Measurements from ENCODE around the gene PRICKLE1.
A peak's percentile ranks its signal among the peaks of the same experiment; 100 is the strongest.

PRICKLE1 gene

GRCh38 chr12:42587601-42588523, 1.7 kb downstream of the PRICKLE1 start:
- no peak for DNase-seq

- DNase-seq = no peak
Observed at GRCh38 chr12:42586268-42586667, 3.3 kb downstream of the PRICKLE1 start.

- DNase-seq = no peak
Observed at GRCh38 chr12:42585841-42586216, 3.7 kb downstream of the PRICKLE1 start.

GRCh38 chr12:42585154-42585840, 4.2 kb downstream of the PRICKLE1 start:
- no peak for DNase-seq

- no peak for DNase-seq
Observed at GRCh38 chr12:42584651-42585111, 4.9 kb downstream of the PRICKLE1 start.

GRCh38 chr12:42583016-42583415, 6.5 kb downstream of the PRICKLE1 start:
- no peak for DNase-seq

- no peak for DNase-seq
Observed at GRCh38 chr12:42582498-42582897, 7.0 kb downstream of the PRICKLE1 start.

GRCh38 chr12:42582050-42582449, 7.5 kb downstream of the PRICKLE1 start:
- no peak for DNase-seq

GRCh38 chr12:42576374-42576773, 13.2 kb downstream of the PRICKLE1 start:
- no peak for DNase-seq

- peak; percentile 70 for DNase-seq
Observed at GRCh38 chr12:42575717-42576116, 13.8 kb downstream of the PRICKLE1 start.

GRCh38 chr12:42574851-42575266, 14.7 kb downstream of the PRICKLE1 start:
- peak; percentile 86 for DNase-seq

GRCh38 chr12:42571327-42572009, 18.1 kb downstream of the PRICKLE1 start:
- no peak for DNase-seq

- no peak for DNase-seq
Observed at GRCh38 chr12:42570076-42570475, 19.5 kb downstream of the PRICKLE1 start.

GRCh38 chr12:42568952-42569915, 20.3 kb downstream of the PRICKLE1 start:
- peak; percentile 25 for DNase-seq

GRCh38 chr12:42565633-42566032, 23.9 kb downstream of the PRICKLE1 start:
- DNase-seq = no peak

- DNase-seq = no peak
Observed at GRCh38 chr12:42564996-42565395, 24.6 kb downstream of the PRICKLE1 start.

- DNase-seq = no peak
Observed at GRCh38 chr12:42564556-42564955, 25.0 kb downstream of the PRICKLE1 start.

- no peak for DNase-seq
Observed at GRCh38 chr12:42560977-42561376, 28.6 kb downstream of the PRICKLE1 start.

- no peak for DNase-seq
Observed at GRCh38 chr12:42557586-42558172, 31.9 kb downstream of the PRICKLE1 start.

- no peak for DNase-seq
Observed at GRCh38 chr12:42556917-42557316, 32.6 kb downstream of the PRICKLE1 start.

- no peak for DNase-seq
Observed at GRCh38 chr12:42552822-42553221, 36.7 kb downstream of the PRICKLE1 start.

GRCh38 chr12:42550800-42551199, 38.7 kb downstream of the PRICKLE1 start:
- DNase-seq = no peak

Data from DMS153 (cell line).